ENCODE data around the gene HOXD1. TPM values are rescaled to one million over a fixed set of nuclear protein-coding genes. Genes with fewer than 3 reads are reported as not detected.

The HOXD1 gene
- total and polyA plus RNA-seq, 2 donors (not counting 3 experiments of a cell fraction or from before 2014, with no cell fraction given) = 6.6 to 10.4 TPM

GRCh38 chr2:176174382-176174823 lies 14.1 kb upstream of the HOXD1 start:
- intact Hi-C loops (cut with micrococcal nuclease) = no loop called here
- H3K4me2 ChIP-seq (ENCODE audit: insufficient read depth, low read length) = no peak overlapping the region
- CTCF ChIA-PET = interaction anchor here (0.7 to 3.5 kb wide), 5 partner anchors 11 to 478 kb away, joined by 3 to 20 read pairs (median 4); no protein-coding TSS in a partner anchor
- no TSS peak for BruUV-seq (replicated peaks)
- no peak overlapping the region for H2AFZ ChIP-seq (ENCODE audit: low read depth, low read length)
- H3K27ac ChIP-seq (ENCODE audit: insufficient read depth, low read depth, low read length) = no peak overlapping the region
- H3K4me1 ChIP-seq (ENCODE audit: control insufficient read depth, extremely low read depth, insufficient read depth, low read length) = peaks cover 20% of the 10 kb centered on the region
- H3K9ac ChIP-seq (replicated peaks; ENCODE audit: extremely low read depth, insufficient read depth, low read length) = no peak overlapping the region
- H3K36me3 ChIP-seq (ENCODE audit: control insufficient read depth in 2 of 2, extremely low read depth in 1 of 2, insufficient read depth in 2 of 2, low read length in 2 of 2) = no peaks in the 10 kb centered on the region
- H3K9me3 ChIP-seq (replicated peaks; ENCODE audit: control insufficient read depth, insufficient read depth, low read length) = no peaks in the 10 kb centered on the region
- H3K79me2 ChIP-seq (ENCODE audit: control insufficient read depth, insufficient read depth, low read length) = no peaks in the 10 kb centered on the region
- H3K27me3 ChIP-seq (ENCODE audit: control insufficient read depth in 2 of 2, insufficient read depth in 2 of 2, low read length in 2 of 2) = no peaks in the 10 kb centered on the region
- TF ChIP-seq EZH2 (IDR thresholded peaks at IDR 0.05; ENCODE audit: borderline replicate concordance, low read depth, low read length, severe bottlenecking) (no peak), JUN (IDR thresholded peaks at IDR 0.05; ENCODE audit: borderline replicate concordance, insufficient read depth, insufficient read length, low read depth) (no peak), FOS (IDR thresholded peaks at IDR 0.05; ENCODE audit: borderline replicate concordance, insufficient read depth, low read length) (no peak), MAX (IDR thresholded peaks at IDR 0.05; ENCODE audit: insufficient read depth, insufficient read length) (no peak), MYC (IDR thresholded peaks at IDR 0.05; ENCODE audit: low read depth, low read length) (no peak), CTCF (IDR thresholded peaks at IDR 0.05; ENCODE audit: extremely low read depth in 1 of 2, insufficient read depth in 1 of 2, low read depth in 1 of 2, low read length in 2 of 2) (no peak), POLR2AphosphoS5 (IDR thresholded peaks at IDR 0.05; ENCODE audit: insufficient read depth, low read depth, low read length) (no peak), POLR2A (IDR thresholded peaks at IDR 0.05; ENCODE audit: low read depth, low read length) (no peak), GATA2 (IDR thresholded peaks at IDR 0.05; ENCODE audit: insufficient read depth, insufficient read length, low read depth, low read length) (no peak)
- POLR2A ChIA-PET = no interaction called here
- no peaks in the 10 kb centered on the region for H3K9me1 ChIP-seq (replicated peaks; ENCODE audit: control insufficient read depth, extremely low read depth, insufficient read depth, low read length)
- FAIRE-seq (no peak), DNase-seq (ENCODE audit: low read depth, low spot score) (no peak)
- dilution Hi-C loops (cut with MboI; ENCODE audit: extremely low pct_ligation_motif_present, low sequenced_read_pairs) = no loop called here
- no peak overlapping the region for H3K4me3 ChIP-seq (replicated peaks in 1 of 3; ENCODE audit: insufficient read depth in 1 of 3, low read depth in 1 of 3, low read length in 3 of 3)
- no peaks in the 10 kb centered on the region for H4K20me1 ChIP-seq (replicated peaks; ENCODE audit: control insufficient read depth, extremely low read depth, insufficient read depth, low read length)

Data from endothelial cell of umbilical vein (primary cell).